Measurements from ENCODE around the gene RBM6. TPM values are rescaled to one million over a fixed set of nuclear protein-coding genes. Genes with fewer than 3 reads are reported as not detected.

The RBM6 gene
- total and polyA plus RNA-seq, 9 of the 15 experiments (the other 6 are each of a cell fraction or from before 2014, with no cell fraction given), result 19.9 to 82.2 (median 57.8) TPM

GRCh38 chr3:50088725-50089608 is 149.0 kb downstream of the RBM6 start, which contains the start of gene RBM5 (continued):
- peak; percentile 62; the same call in 1 of the 2 replicates for TF ChIP-seq AFF4 (CRISPR knock-in tag; IDR thresholded peaks at IDR 0.05)
- no peak for TF ChIP-seq DMBX1 (CRISPR knock-in tag; IDR thresholded peaks at IDR 0.05; ENCODE audit: borderline replicate concordance)
- peak; percentile 90 for TF ChIP-seq POLR2G (IDR thresholded peaks at IDR 0.05; ENCODE audit: low read depth, low read length)
- TF ChIP-seq CHD4 (IDR thresholded peaks at IDR 0.05; ENCODE audit: insufficient read depth, insufficient replicate concordance, low read depth, low read length, poor library complexity, severe bottlenecking), result no peak
- peak; percentile 55; the same call in 1 of the 2 replicates for TF ChIP-seq ZBTB7A (IDR thresholded peaks at IDR 0.05; ENCODE audit: borderline replicate concordance, control insufficient read depth, low read depth, low read length)
- TF ChIP-seq KAT8 (IDR thresholded peaks at IDR 0.05; ENCODE audit: low read depth), result no peak
- TF ChIP-seq ATF1 (CRISPR knock-in tag; IDR thresholded peaks at IDR 0.05), result no peak
- peak; percentile 24; the same call in 1 of the 2 replicates for TF ChIP-seq ATF1 (tag; IDR thresholded peaks at IDR 0.05)
- TF ChIP-seq ZNF212 (CRISPR knock-in tag; IDR thresholded peaks at IDR 0.05), result no peak
- peak; percentile 93 for TF ChIP-seq CHD1 (IDR thresholded peaks at IDR 0.05; ENCODE audit: low read length)
- 0 out of 2 replicates have a peak, but pooled peaks have one; percentile 51 for TF ChIP-seq RREB1 (CRISPR knock-in tag; IDR thresholded peaks at IDR 0.05)
- TF ChIP-seq NCOA2 (IDR thresholded peaks at IDR 0.05; ENCODE audit: partially characterized antibody in 2 of 2), result no peak
- no peak for TF ChIP-seq BCL6 (CRISPR knock-in tag; IDR thresholded peaks at IDR 0.05)
- TF ChIP-seq ZBTB9 (CRISPR knock-in tag; IDR thresholded peaks at IDR 0.05), result no peak
- no peak for TF ChIP-seq PCBP2 (IDR thresholded peaks at IDR 0.05; ENCODE audit: low read depth, low read length, poor library complexity, severe bottlenecking)
- TF ChIP-seq PPARD (CRISPR knock-in tag; IDR thresholded peaks at IDR 0.05), result no peak
